HEK293 (cell line): ENCODE measurements around the gene ETHE1.

ENCODE experiments used
- ATF2 ChIP-seq: fragments of 450-650 bp; formaldehyde crosslinking; IDR thresholded peaks from 2 replicates; pipeline ENCODE4 v1.5.1; 2016; ENCODE audit warnings: missing biosample characterization, missing genetic modification characterization, low read depth
- BCL11A ChIP-seq: fragments of 450-650 bp; formaldehyde crosslinking; IDR thresholded peaks from 2 replicates; pipeline ENCODE4 v1.5.1; 2016; ENCODE audit warnings: low read depth, missing biosample characterization, missing genetic modification characterization
- FEZF1 ChIP-seq: fragments of 450-650 bp; formaldehyde crosslinking; IDR thresholded peaks from 2 replicates; pipeline ENCODE4 v1.5.1; 2016; ENCODE audit warnings: missing biosample characterization, missing genetic modification characterization
- HIC1 ChIP-seq: fragments of 450-650 bp; formaldehyde crosslinking; IDR thresholded peaks from 2 replicates; pipeline ENCODE4 v1.5.1; 2016; ENCODE audit warnings: missing biosample characterization, missing genetic modification characterization
- KLF10 ChIP-seq: fragments of 450-650 bp; IDR thresholded peaks from 2 replicates; pipeline ENCODE4 v1.5.1; 2018; ENCODE audit warnings: missing biosample characterization, mild to moderate bottlenecking, missing genetic modification characterization
- KLF16 ChIP-seq: fragments of 450-650 bp; formaldehyde crosslinking; IDR thresholded peaks from 2 replicates; pipeline ENCODE4 v1.5.1; 2017; ENCODE audit warnings: missing biosample characterization, missing genetic modification characterization
- KLF7 ChIP-seq: fragments of 450-650 bp; formaldehyde crosslinking; IDR thresholded peaks from 2 replicates; pipeline ENCODE4 v1.5.1; 2016; ENCODE audit warnings: missing biosample characterization, missing genetic modification characterization, borderline replicate concordance
- KLF8 ChIP-seq: fragments of 450-650 bp; formaldehyde crosslinking; IDR thresholded peaks from 2 replicates; pipeline ENCODE4 v1.5.1; 2016; ENCODE audit warnings: missing biosample characterization, missing genetic modification characterization
- OSR2 ChIP-seq: fragments of 450-650 bp; formaldehyde crosslinking; IDR thresholded peaks from 2 replicates; pipeline ENCODE4 v1.5.1; 2016; ENCODE audit warnings: missing biosample characterization, missing genetic modification characterization
- PRDM10 ChIP-seq: fragments of 450-650 bp; formaldehyde crosslinking; IDR thresholded peaks from 2 replicates; pipeline ENCODE4 v1.5.1; 2016; ENCODE audit warnings: missing biosample characterization, missing genetic modification characterization
- PRDM4 ChIP-seq: fragments of 450-650 bp; formaldehyde crosslinking; IDR thresholded peaks from 2 replicates; pipeline ENCODE4 v1.5.1; 2017; ENCODE audit warnings: missing biosample characterization, missing genetic modification characterization
- SP3 ChIP-seq: fragments of 450-650 bp; formaldehyde crosslinking; IDR thresholded peaks from 2 replicates; pipeline ENCODE4 v1.5.1; 2016; ENCODE audit warnings: missing biosample characterization, missing genetic modification characterization
- SP7 ChIP-seq: fragments of 450-650 bp; formaldehyde crosslinking; IDR thresholded peaks from 2 replicates; pipeline ENCODE4 v1.5.1; 2016; ENCODE audit warnings: missing biosample characterization, missing genetic modification characterization
- ZEB2 ChIP-seq: fragments of 450-650 bp; formaldehyde crosslinking; IDR thresholded peaks from 2 replicates; pipeline ENCODE4 v1.5.1; 2016; ENCODE audit warnings: missing biosample characterization, missing genetic modification characterization
- ZFP69B ChIP-seq: fragments of 450-650 bp; formaldehyde crosslinking; IDR thresholded peaks from 2 replicates; pipeline ENCODE4 v1.5.1; 2016; ENCODE audit warnings: missing biosample characterization, missing genetic modification characterization
- ZNF169 ChIP-seq: fragments of 450-650 bp; formaldehyde crosslinking; IDR thresholded peaks from 2 replicates; pipeline ENCODE4 v1.5.1; 2016; ENCODE audit warnings: missing biosample characterization, missing genetic modification characterization
- ZNF211 ChIP-seq: fragments of 450-650 bp; formaldehyde crosslinking; IDR thresholded peaks from 2 replicates; pipeline ENCODE4 v1.5.1; 2016; ENCODE audit warnings: low read depth, missing biosample characterization, missing genetic modification characterization
- ZNF280C ChIP-seq: fragments of 450-650 bp; formaldehyde crosslinking; IDR thresholded peaks from 2 replicates; pipeline ENCODE4 v1.5.1; 2016; ENCODE audit warnings: missing biosample characterization, missing genetic modification characterization
- ZNF362 ChIP-seq: fragments of 450-650 bp; formaldehyde crosslinking; IDR thresholded peaks from 2 replicates; pipeline ENCODE4 v1.5.1; 2016; ENCODE audit warnings: missing biosample characterization, missing genetic modification characterization
- ZNF548 ChIP-seq: fragments of 450-650 bp; formaldehyde crosslinking; IDR thresholded peaks from 2 replicates; pipeline ENCODE4 v1.5.1; 2016; ENCODE audit warnings: missing biosample characterization, missing genetic modification characterization
- ZNF558 ChIP-seq: fragments of 450-650 bp; formaldehyde crosslinking; IDR thresholded peaks from 2 replicates; pipeline ENCODE4 v1.5.1; 2016; ENCODE audit warnings: missing biosample characterization, missing genetic modification characterization
- ZNF600 ChIP-seq: fragments of 450-650 bp; formaldehyde crosslinking; IDR thresholded peaks from 2 replicates; pipeline ENCODE4 v1.5.1; 2016; ENCODE audit warnings: missing biosample characterization, missing genetic modification characterization
- ZNF639 ChIP-seq: fragments of 450-650 bp; formaldehyde crosslinking; IDR thresholded peaks from 2 replicates; pipeline ENCODE4 v1.5.1; 2016; ENCODE audit warnings: missing biosample characterization, missing genetic modification characterization
- ZNF791 ChIP-seq: fragments of 450-650 bp; formaldehyde crosslinking; IDR thresholded peaks from 2 replicates; pipeline ENCODE4 v1.5.1; 2016; ENCODE audit warnings: missing biosample characterization, missing genetic modification characterization
- ZNF830 ChIP-seq: fragments of 450-650 bp; IDR thresholded peaks from 2 replicates; pipeline ENCODE4 v1.5.0; 2018; ENCODE audit warnings: missing biosample characterization, missing genetic modification characterization, low read depth, mild to moderate bottlenecking, moderate library complexity
- ZNF843 ChIP-seq: fragments of 450-650 bp; formaldehyde crosslinking; IDR thresholded peaks from 2 replicates; pipeline ENCODE4 v1.5.1; 2016; ENCODE audit warnings: missing biosample characterization, missing genetic modification characterization

ETHE1 gene

GRCh38 chr19:43572171-43572588 lies 45.2 kb upstream of the ETHE1 start (continued):
- no peak for TF ChIP-seq ZNF169
- peak; percentile 92; the same call in 1 of the 2 replicates for TF ChIP-seq HIC1 (tag by site-specific recombination)
- TF ChIP-seq FEZF1 = peak; percentile 48
- no peak for TF ChIP-seq KLF16 (tag by site-specific recombination)
- no peak for TF ChIP-seq ZNF211 (tag by site-specific recombination)
- TF ChIP-seq ZFP69B (tag by site-specific recombination) = peak; percentile 66; the same call in 1 of the 2 replicates
- TF ChIP-seq SP3 (tag by site-specific recombination) = peak; percentile 22; the same call in 1 of the 2 replicates
- TF ChIP-seq ZNF280C = no peak
- peak; percentile 68 for TF ChIP-seq PRDM4
- no peak for TF ChIP-seq ZNF362 (tag by site-specific recombination)
- peak; percentile 86 for TF ChIP-seq KLF10 (tag by site-specific recombination)
- peak; percentile 85 for TF ChIP-seq ZEB2 (tag by site-specific recombination)
- TF ChIP-seq BCL11A (tag by site-specific recombination) = peak; percentile 99
- TF ChIP-seq ZNF830 (tag by site-specific recombination) = no peak
- peak; percentile 80 for TF ChIP-seq OSR2 (tag by site-specific recombination)
- TF ChIP-seq ZNF639 = peak; percentile 94
- TF ChIP-seq ATF2 (tag by site-specific recombination) = peak; percentile 94
- TF ChIP-seq PRDM10 (tag by site-specific recombination) = peak; percentile 72
- no peak for TF ChIP-seq ZNF791 (tag by site-specific recombination)
- 0 out of 2 replicates have a peak, but pooled peaks have one; percentile 12 for TF ChIP-seq KLF7 (tag by site-specific recombination)
- TF ChIP-seq ZNF548 (tag by site-specific recombination) = no peak
- peak; percentile 87 for TF ChIP-seq ZNF843 (tag by site-specific recombination)
- TF ChIP-seq ZNF558 (tag by site-specific recombination) = peak; percentile 67; the same call in 1 of the 2 replicates
- peak; percentile 80 for TF ChIP-seq SP7 (tag by site-specific recombination)
- peak; percentile 94 for TF ChIP-seq KLF8
- no peak; the same call in 1 of the 2 replicates for TF ChIP-seq ZNF600
